GM12891 (cell line): ENCODE results near the gene LHX4.

ENCODE experiments used
- POLR2A ChIP-seq: IDR thresholded peaks from 2 replicates; pipeline ENCODE4 v1.6.1; 2011; ENCODE audit warnings: low read depth, low read length, control low read depth
- POLR2AphosphoS5 ChIP-seq: IDR thresholded peaks from 2 replicates; pipeline ENCODE4 v1.6.1; 2011; ENCODE audit warnings: low read depth, low read length, control low read depth
- POU2F2 ChIP-seq: IDR thresholded peaks from 2 replicates; pipeline ENCODE4 v1.6.1; 2011; ENCODE audit warnings: low read depth, mild to moderate bottlenecking, control low read depth, low read length, moderate library complexity
- SPI1 ChIP-seq: IDR thresholded peaks from 2 replicates; pipeline ENCODE4 v1.6.1; 2011; ENCODE audit warnings: low read depth, low read length, control low read depth
- TAF1 ChIP-seq: IDR thresholded peaks from 2 replicates; pipeline ENCODE4 v1.6.1; 2011; ENCODE audit warnings: low read depth, low read length, control low read depth

DNA sequence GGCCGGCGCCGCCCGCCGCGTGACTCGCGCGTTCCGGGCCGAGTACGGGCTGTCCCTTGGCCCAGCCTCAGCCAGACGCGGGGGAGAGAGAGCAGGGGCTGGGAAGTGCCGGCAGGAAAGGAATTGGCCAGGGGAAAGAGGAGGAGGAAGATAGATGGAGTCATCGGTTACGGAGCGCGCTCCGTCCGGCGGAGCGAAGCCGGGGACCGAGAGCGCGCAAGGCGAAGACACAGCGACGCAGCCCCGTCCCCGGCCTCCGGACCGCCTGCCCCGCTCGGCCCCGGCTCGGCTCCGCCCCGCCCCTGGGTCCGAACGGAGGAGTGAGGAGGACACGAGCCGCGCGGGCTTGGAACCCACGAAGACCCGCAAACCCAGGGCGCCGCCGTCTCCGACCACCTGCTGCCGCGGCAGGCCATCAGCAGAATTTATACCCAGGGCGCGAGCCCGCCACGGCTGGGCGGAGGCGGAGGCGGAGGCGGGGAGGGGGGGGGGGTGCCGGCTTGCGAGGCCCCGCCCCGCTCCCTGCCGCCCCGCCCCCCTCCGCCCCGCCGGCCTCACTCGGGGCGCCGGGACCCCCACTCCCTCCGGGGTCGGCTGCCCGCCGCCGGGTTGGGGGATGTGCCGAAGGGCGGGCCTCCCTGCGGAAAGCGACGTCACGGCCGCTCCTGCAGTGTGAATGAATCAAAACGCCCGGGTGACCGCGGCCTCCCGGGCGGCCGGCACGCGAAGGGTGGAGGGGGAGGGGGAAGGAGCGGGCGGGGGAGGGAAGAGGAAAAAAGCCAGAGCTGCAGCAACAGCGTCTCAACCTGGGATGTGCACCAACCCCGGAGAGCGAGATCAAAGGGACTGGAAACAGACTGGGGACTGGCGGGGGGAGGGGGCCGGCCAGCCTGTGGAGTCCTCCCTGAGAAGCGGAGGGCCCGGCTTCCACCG, at the start of gene LHX4:
- no peak for TF ChIP-seq POLR2A
- TF ChIP-seq POLR2AphosphoS5: no peak
- TF ChIP-seq TAF1: no peak
- TF ChIP-seq SPI1: no peak
- TF ChIP-seq POU2F2: no peak
